NCI-H1105 (cell line): ENCODE results near the gene SERPINI1.

ENCODE experiments used
- DNase-seq: peaks from one replicate; lab custom pipeline; 2025; lab: John Stamatoyannopoulos, UW

SERPINI1 gene

GRCh38 chr3:167851749-167852148, 116.2 kb downstream of the SERPINI1 start:
- no peak for DNase-seq

DNA sequence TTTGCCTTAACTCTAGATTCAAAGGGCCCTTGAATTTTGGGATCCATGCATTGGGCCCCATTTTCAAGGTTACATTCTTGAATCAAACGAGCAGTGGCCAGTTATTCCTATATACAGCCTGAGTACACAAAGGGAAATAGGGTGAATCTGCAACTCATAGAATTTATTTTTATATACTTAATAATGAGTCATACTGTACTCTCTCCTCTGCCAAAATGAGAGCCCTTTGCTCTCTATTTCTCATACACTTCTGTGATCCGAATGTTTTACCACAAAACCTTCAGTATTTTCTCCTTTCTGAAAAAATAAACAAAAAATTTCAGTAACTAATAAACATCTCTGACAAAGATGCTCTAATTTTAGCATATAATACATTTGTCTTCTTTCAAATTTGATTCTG, 116.7 kb downstream of the SERPINI1 start:
- no peak for DNase-seq

DNA sequence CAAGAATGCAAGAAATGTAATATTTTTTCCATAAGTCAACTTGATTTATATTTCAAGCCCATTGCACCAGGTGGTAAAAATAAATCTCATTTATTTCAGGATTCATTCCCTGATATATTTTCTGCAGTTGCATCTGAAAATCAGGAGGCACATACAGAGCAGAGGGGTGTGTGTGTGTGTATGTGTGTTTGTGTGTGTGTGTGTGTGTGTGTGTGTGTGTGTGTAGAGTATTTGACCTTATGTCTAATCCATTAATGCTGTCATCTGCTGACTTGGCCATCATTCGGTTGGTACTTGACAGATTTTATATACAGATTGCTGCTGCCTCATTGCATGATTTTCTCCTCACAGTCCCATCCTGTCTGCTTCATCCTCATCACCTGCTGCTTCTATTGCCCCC, 118.5 kb downstream of the SERPINI1 start:
- DNase-seq = no peak

DNA sequence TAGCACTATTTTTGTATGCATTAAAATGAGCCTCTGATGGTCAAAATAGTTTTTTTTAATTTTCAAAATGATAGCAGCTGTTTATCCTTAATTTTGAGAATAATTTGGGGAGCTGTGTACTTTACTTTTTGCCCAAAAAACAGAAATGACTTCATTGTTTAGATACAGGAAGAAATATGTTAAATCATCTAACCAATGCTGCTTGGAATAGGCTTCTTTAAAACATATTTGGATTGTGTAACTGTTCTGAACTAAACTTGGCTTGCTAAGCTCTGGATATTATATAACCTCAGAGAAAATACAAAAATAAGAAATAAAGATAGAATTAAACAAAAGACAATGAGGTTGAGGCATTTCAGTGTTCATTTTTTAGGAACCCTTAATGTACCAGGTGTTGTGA, 119.3 kb downstream of the SERPINI1 start:
- DNase-seq = no peak

DNA sequence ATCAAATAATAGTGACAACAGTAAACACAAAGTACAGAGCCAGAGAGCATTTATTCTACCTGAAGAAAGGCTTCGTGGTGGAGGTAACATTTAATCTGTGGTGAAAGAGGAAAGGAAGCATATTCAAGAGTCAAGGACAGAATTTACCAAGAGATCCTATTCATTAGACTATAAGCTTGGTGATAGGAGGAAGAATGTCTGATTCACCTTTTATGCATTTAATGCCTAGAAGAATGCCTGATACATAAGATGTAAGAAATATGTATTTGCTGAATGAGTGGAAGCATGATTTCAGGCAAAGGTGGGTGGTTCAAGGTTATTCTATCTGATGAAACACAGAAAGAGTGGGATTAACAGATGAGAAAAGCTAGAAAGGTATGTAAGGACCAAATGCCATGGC, 119.8 kb downstream of the SERPINI1 start:
- DNase-seq = no peak

- DNase-seq = no peak
Observed at GRCh38 chr3:167858865-167859264, 123.3 kb downstream of the SERPINI1 start.

- no peak for DNase-seq
Observed at GRCh38 chr3:167859610-167860009, 124.1 kb downstream of the SERPINI1 start.

- DNase-seq = no peak
Observed at GRCh38 chr3:167861649-167862048, 126.1 kb downstream of the SERPINI1 start.

DNA sequence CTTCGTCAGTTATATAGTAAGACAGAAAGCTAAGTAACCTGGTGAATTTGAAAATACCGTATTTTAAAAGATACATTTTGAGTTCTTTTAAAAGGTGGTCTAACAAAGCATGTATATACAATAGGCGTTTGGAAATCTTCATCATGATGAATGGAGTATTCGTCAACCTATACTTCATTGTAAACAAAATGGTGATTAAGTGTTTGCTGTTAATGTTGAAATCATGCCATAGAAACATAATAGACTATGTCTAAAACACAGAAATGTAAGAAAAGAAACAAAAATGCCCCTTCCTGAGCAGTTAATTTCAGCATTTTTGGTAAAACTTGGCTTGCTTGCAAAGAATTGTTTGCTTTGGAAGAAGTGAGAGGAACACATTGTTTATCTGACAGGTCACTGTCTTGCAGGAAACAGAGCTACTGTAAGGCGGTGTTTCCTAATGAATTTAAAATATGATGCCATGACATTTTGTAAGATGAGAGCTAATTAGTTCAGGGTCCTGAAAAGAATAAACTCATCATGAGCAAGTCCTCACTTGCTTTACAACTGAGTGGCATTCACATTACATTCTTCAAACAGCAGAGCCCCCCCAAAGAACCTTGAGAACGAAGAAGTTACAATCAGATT, 126.7 kb downstream of the SERPINI1 start:
- no peak for DNase-seq

DNA sequence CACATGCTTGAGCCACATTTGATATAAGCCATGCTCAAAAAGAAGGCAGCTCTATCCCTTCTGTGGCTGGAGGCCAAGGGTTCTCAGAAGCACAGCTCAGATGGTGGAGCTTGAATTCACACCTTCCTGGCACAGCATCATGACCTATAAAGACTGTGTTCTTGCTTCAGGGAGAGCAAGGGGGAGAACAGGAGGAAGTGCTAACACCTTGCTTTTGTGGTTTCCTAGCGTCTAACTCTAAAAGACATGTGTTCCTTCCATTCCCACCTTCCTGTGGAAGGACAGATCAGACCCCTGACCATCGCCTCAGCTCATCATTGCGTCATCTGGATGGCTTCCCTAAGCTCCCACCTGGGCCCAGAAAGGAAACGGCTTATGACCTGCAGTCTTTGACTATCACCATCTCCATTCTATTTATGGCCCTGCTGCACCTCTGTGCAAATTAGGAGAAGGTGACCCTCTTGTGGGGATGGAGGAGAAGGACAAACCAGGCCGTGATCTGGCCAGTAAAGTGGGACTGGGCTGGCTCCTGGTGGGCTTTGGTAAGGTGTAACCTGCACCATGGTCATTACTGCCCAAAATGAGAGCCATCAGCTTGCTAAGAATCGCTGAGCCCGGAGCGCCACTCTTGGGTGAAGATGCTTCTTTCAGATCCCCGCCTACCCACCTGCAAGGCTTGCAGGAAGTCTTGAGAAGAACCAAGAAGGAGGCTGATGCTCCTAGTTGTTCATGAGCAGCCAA, 128.5 kb downstream of the SERPINI1 start:
- no peak for DNase-seq

DNA sequence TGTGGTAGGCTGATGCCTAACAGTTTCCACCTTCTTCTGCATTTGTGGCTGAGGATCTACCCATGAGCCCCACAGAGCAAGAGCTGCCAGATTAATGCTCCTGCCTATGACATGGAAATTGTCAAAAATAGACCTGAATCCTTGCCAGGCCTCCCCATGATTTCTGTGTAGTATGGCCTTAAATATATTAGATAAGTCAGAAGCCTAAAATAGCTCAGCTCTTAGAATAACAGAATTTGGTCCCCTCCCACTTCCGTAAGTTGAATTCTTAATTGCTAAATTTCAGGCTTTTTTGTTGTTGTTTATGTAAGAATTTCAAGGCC, 129.0 kb downstream of the SERPINI1 start:
- no peak for DNase-seq

- DNase-seq = no peak
Observed at GRCh38 chr3:167866331-167866730, 130.8 kb downstream of the SERPINI1 start.

DNA sequence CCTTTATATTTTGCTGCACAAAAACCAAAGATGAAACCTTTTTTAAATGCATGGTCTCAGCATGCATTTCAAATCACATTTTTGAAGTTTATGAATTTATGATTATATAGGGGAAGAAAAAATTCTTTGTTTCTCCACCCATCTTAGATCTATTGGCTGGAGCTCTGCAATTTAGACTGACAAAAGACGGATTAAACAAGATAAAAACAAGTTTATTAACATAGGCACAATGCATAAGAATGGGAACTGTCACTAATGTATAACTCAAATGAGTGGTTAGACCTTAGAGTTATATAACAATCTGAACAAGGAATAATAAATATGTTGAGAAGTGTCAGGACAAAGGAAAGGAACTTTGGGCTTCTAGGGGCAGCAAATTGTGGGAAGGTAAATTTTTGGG, 132.5 kb downstream of the SERPINI1 start:
- no peak for DNase-seq

- no peak for DNase-seq
Observed at GRCh38 chr3:167870181-167870580, 134.7 kb downstream of the SERPINI1 start.

GRCh38 chr3:167870759-167871158, 135.2 kb downstream of the SERPINI1 start:
- DNase-seq = no peak

GRCh38 chr3:167872032-167872431, 136.5 kb downstream of the SERPINI1 start:
- DNase-seq = no peak

DNA sequence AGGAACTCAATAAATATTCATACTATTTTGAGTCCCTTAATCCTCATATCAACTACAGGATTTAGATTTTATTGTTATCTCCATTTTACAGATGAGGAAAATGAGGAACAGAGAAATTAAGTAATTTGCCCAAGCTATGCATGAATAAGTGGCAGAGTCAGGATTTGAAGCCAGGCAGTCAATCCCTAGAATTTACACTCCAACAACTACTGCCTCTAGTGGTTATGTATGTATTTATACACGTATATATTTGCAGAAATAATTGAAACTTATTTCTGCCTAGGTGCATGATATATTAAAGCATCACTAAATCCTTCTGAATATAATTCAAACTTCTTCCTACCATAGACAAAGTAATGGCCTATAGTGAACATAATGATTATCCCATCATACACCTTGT, 137.4 kb downstream of the SERPINI1 start:
- DNase-seq = no peak

GRCh38 chr3:167874671-167875372, 139.3 kb downstream of the SERPINI1 start:
- DNase-seq = no peak
